Type B pancreatic cell (in vitro differentiated cells): Measurements from ENCODE around the gene AGXT. TPM values are rescaled to one million over a fixed set of nuclear protein-coding genes. Genes with fewer than 3 reads are reported as not detected.

Experiments used
- DNase-seq: peaks from one replicate; pipeline ENCODE4 v3.0.0; 2021; ENCODE audit warnings: mixed read lengths; ENCODE audit not compliant: unreplicated experiment; ENCODE audit errors: extremely low spot score
- H3K27ac Mint-ChIP-seq: 2 replicates; pipeline ENCODE4 v1.8.0; 2021; ENCODE audit warnings: mild to moderate bottlenecking, mixed read lengths
- H3K27me3 Mint-ChIP-seq: 2 replicates; pipeline ENCODE4 v1.8.0; 2021; ENCODE audit warnings: mixed read lengths
- H3K36me3 Mint-ChIP-seq: 2 replicates; pipeline ENCODE4 v1.8.0; 2021; ENCODE audit warnings: mixed read lengths
- H3K4me1 Mint-ChIP-seq: one replicate; pipeline ENCODE4 v1.8.0; 2021; ENCODE audit warnings: mixed read lengths; ENCODE audit not compliant: unreplicated experiment
- H3K4me3 Mint-ChIP-seq: 2 replicates; pipeline ENCODE4 v1.8.0; 2021; ENCODE audit warnings: mild to moderate bottlenecking, mixed read lengths
- H3K9me3 Mint-ChIP-seq: 2 replicates; pipeline ENCODE4 v1.8.0; 2021; ENCODE audit warnings: mixed read lengths
- total RNA-seq: library from RNA; stranded (reverse); gene quantifications from 2 replicates; pipeline ENCODE4 v1.2.1, GENCODE V29; 2021; ENCODE audit warnings: low replicate concordance
- TF ChIP-seq, protein P1 (sequence below): fragments of 200-600 bp; sonication (generic); conservative IDR thresholded peaks from 2 replicates; pipeline ENCODE4 v1.5.0; 2021; ENCODE audit warnings: antibody characterized with exemption, mild to moderate bottlenecking

Gene AGXT
- total RNA-seq, 1 donor from 2014 or later: 0.51 TPM

DNA sequence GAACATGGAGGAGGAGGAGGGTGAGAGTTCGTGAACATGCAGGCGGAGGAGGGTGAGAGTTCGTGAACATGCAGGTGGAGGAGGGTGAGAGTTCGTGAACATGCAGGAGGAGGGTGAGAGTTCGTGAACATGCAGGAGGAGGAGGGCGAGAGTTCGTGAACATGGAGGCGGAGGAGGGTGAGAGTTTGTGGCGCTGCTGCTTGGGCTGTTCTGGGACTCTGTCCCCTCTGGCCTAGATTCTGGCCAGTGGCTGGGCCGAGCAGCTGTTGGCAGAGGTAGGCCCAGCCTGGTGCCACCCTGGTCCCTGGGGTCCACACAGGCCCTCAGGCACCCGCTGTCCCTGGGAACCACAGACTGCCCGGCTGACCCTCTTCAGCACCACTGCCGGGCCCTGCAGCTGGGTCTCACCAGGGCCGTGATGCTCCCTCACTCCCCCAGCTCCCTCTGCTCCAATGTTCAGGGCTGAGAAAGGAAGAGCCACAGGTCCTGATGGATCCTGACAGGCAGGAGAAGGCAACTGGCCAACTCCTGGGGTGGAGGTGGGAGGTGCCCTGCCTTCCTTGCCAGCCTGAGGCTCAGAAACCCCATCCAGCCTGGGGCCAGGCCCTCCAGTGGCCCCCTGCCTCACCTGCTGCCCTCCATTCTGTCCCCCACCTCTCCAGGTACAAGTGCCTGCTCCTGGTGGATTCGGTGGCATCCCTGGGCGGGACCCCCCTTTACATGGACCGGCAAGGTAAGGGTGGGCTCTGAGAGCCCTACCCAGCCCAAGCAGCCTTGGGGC lies 3.9 kb downstream of the AGXT start:
- no peaks in the 10 kb centered on the region for H3K27me3 Mint-ChIP-seq
- TF ChIP-seq, protein P1, sequence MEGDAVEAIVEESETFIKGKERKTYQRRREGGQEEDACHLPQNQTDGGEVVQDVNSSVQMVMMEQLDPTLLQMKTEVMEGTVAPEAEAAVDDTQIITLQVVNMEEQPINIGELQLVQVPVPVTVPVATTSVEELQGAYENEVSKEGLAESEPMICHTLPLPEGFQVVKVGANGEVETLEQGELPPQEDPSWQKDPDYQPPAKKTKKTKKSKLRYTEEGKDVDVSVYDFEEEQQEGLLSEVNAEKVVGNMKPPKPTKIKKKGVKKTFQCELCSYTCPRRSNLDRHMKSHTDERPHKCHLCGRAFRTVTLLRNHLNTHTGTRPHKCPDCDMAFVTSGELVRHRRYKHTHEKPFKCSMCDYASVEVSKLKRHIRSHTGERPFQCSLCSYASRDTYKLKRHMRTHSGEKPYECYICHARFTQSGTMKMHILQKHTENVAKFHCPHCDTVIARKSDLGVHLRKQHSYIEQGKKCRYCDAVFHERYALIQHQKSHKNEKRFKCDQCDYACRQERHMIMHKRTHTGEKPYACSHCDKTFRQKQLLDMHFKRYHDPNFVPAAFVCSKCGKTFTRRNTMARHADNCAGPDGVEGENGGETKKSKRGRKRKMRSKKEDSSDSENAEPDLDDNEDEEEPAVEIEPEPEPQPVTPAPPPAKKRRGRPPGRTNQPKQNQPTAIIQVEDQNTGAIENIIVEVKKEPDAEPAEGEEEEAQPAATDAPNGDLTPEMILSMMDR: no peak
- no peaks in the 10 kb centered on the region for H3K9me3 Mint-ChIP-seq
- DNase-seq: no peak
- no peak overlapping the region for H3K27ac Mint-ChIP-seq
- H3K4me3 Mint-ChIP-seq: no peak overlapping the region
- peaks cover 5% of the 10 kb centered on the region for H3K4me1 Mint-ChIP-seq
- H3K36me3 Mint-ChIP-seq: no peaks in the 10 kb centered on the region

DNA sequence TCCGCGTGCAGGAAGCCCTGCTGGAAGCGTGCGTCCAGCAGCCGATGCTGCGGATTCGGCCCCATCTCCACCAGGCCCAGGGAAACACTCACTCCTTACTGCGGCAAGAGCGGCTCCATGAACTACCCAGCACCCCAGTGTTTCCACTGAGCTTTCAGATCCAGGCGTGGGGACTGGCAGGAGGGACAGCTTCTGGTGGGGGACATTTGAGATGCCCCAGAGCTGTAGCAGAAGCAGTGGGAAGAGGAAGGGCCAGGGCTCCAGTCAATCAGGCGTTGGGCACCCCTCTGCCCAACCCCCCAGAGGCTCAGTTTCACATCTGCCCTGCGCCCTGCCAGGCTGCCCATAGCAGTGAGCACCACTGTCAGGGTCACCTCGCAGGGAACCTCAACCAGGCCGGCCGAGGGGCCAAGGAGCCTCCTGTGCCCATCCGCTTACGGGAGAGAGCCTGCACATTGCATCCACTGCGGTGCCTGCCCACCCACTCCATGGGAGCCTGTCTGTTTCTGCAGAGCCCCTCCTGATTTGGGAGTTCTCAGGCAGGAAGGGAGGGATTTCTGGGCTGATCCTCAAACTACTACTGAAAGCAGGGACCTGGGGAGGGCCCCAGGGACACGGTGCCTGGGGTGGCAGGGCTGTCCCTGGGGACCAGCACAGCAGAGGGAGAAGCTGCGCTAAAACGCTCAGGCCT lies 4.6 kb downstream of the AGXT start:
- peaks cover 2% of the 10 kb centered on the region for H3K4me1 Mint-ChIP-seq
- TF ChIP-seq, protein P1: no peak
- H3K9me3 Mint-ChIP-seq: no peaks in the 10 kb centered on the region
- no peaks in the 10 kb centered on the region for H3K36me3 Mint-ChIP-seq
- no peak for DNase-seq
- no peak overlapping the region for H3K4me3 Mint-ChIP-seq
- no peaks in the 10 kb centered on the region for H3K27me3 Mint-ChIP-seq
- H3K27ac Mint-ChIP-seq: no peak overlapping the region

DNA sequence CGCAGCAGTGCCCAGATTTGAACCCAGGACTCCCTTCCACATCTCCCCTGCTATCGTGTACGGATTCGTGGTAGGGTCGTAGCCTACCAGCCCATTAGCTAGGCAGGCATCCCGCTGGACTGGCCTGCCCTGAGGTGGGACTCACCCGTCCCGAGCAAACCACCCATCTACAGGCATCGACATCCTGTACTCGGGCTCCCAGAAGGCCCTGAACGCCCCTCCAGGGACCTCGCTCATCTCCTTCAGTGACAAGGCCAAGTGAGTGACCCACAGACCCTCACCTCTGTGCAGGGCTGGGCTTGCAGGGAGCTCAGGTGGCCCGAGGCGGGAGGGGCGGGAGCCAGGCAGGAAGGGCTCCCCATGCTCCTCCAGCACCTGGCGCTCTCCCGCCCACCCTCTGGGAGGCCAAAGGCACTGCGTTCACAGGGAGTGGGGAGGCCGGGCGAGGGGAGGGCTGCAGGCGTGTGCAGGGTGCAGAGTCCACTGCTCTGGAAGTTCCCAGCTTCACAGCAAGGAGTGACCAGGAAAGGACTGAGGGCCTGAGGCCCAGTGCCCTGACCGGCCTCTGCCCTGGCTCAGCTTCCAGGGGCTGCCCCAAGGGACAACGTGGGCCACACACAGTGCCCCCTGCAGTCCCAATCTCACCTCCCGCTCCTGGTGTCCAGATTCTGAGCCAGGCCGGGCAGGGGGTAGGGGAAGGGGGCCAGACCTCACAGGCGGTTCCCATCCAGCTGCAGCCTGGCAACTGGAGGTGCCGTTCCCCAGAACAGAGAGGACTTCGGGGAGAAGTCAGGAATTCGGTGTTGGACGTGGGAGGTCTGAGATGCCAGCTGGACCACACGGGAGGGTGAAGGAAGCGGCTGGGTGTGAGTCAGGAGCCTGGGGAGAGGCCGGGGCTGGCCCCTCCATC lies 5.4 kb downstream of the AGXT start:
- TF ChIP-seq, protein P1: no peak
- Mint-ChIP-seq H3K27me3 (no peaks in the 10 kb centered on the region), H3K36me3 (no peaks in the 10 kb centered on the region), H3K4me3 (no peak overlapping the region), H3K4me1 (no peaks in the 10 kb centered on the region), H3K9me3 (no peaks in the 10 kb centered on the region), H3K27ac (peak overlapping the region; percentile 61)
- DNase-seq: no peak

DNA sequence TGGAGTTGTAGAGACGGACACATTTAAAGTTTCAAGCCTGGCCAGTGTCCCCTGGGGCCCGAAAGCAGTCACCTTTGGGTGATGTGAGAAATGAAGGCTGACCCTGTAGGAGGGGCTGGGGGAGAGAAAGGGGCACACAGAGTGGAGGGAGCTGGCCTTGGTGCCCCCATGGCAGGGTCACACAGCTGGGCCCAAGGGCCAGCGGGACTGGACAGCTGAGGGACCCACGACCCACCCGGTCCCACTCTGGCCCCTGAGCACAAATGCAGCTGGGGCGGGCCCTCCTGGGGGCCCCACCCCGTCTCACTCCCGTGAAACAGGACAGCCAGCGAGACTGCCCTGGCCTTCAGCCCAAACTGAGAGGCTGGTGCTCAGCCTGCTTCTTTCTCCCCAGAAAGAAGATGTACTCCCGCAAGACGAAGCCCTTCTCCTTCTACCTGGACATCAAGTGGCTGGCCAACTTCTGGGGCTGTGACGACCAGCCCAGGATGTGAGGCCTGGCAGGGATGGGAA lies 6.1 kb downstream of the AGXT start:
- TF ChIP-seq, protein P1: no peak
- Mint-ChIP-seq H3K4me3 (no peak overlapping the region), H3K9me3 (no peaks in the 10 kb centered on the region), H3K27me3 (no peaks in the 10 kb centered on the region), H3K36me3 (no peaks in the 10 kb centered on the region), H3K4me1 (no peaks in the 10 kb centered on the region), H3K27ac (no peak overlapping the region)
- DNase-seq: no peak

DNA sequence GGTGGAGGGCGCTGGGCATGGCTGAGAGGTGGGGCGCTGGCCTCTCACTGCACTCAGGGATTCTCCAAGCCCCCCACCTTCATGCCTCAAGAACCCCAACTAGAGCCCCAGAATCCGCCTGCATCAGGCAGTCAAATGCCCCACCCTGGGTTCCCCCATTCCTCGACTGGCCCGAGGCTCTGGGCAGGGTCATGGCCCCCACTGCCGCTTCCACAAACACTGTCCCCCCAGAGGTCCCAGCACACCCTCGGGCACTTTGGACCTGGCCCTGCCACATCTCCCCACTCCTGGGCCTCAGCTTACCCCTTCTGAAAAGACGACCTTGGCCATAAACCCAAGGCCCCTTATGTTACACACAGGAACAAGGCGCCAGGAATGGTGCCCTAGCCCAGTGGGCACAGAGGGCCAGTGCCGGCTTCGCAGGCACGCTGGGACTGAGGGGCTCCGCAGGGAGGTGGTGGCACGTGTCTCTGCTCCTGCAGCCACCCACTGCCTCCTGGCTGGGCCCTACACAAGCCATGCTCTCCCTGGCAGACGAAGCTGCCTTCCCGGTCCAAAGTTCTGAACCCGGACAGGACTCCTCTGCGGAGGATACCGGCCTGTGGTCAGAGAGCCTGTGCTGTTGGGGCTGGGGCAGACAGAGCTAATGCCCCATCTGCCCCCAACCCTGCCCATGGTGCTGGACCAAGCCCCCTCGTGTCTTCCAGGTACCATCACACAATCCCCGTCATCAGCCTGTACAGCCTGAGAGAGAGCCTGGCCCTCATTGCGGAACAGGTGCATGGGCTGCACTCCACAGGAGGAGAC lies 6.8 kb downstream of the AGXT start:
- DNase-seq: no peak
- no peaks in the 10 kb centered on the region for H3K27me3 Mint-ChIP-seq
- H3K4me3 Mint-ChIP-seq: no peak overlapping the region
- no peak overlapping the region for H3K27ac Mint-ChIP-seq
- no peaks in the 10 kb centered on the region for H3K4me1 Mint-ChIP-seq
- H3K36me3 Mint-ChIP-seq: no peaks in the 10 kb centered on the region
- H3K9me3 Mint-ChIP-seq: no peaks in the 10 kb centered on the region
- TF ChIP-seq, protein P1: no peak
